ENCODE results near the gene C6orf120. TPM values are rescaled to one million over a fixed set of nuclear protein-coding genes. Genes with fewer than 3 reads are reported as not detected.
A peak's percentile ranks its signal among the peaks of the same experiment; 100 is the strongest.
"Not testable (repeated sequence)": the region's sequence is repeated elsewhere in the genome, so short reads cannot be mapped to it uniquely, and the experiment has no call there.

C6orf120 gene
- total and polyA plus RNA-seq, 2 donors (not counting 1 experiment from before 2014, with no cell fraction given), result 9.7 to 27.1 TPM

DNA sequence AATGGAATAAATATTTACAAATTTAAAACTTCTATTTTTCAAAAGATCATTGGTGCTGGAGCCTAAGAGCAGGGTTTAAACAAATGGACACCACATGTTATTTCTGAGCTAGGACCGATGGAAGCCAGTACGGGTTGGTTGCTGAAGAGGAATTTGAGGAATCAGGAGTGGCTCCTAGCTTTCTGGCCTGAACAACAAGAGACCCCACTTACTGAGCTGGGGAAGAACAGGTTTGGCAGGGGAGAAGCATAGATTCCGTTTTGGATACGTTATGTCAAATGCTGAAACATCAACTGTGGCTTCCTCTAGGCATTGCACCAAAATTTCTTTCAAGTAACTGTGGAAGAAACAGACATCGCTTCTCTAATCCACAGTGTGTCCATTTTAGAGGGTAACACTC is 6.8 kb upstream of the C6orf120 start:
- no peak for TF ChIP-seq EZH2 (IDR thresholded peaks at IDR 0.05; ENCODE audit: borderline replicate concordance, insufficient read depth, low read depth, low read length, poor library complexity, severe bottlenecking)
- TF ChIP-seq CTCF (IDR thresholded peaks at IDR 0.05), result no peak
- Histone ChIP-seq H3K9ac (ENCODE audit: low read length) (no peak overlapping the region), H4K20me1 (ENCODE audit: control insufficient read depth, insufficient read depth, low read length, poor library complexity, severe bottlenecking) (no peaks in the 10 kb centered on the region), H2AFZ (ENCODE audit: insufficient read depth, low read depth, low read length, poor library complexity, severe bottlenecking) (no peak overlapping the region), H3K9me3 (ENCODE audit: control extremely low read depth in 1 of 3, control insufficient read depth in 2 of 3, insufficient read depth in 1 of 3, low read length in 2 of 3) (peaks cover 0 to 35% (median 14%) of the 10 kb centered on the region in 3 donors), H3K4me2 (replicated peaks; ENCODE audit: low read depth, low read length, poor library complexity, severe bottlenecking) (no peak overlapping the region), H3K27ac (ENCODE audit: low read length in 2 of 2) (no peak overlapping the region), H3K79me2 (ENCODE audit: control insufficient read depth, insufficient read depth, low read length) (peaks cover 37% of the 10 kb centered on the region), H3K36me3 (replicated peaks in 1 of 2; ENCODE audit: control extremely low read depth in 1 of 2, control insufficient read depth in 1 of 2, extremely low read depth in 1 of 2, insufficient read depth in 2 of 2, low read length in 1 of 2) (peaks cover 3 to 4% of the 10 kb centered on the region in 2 experiments), H3K4me1 (ENCODE audit: control insufficient read depth in 2 of 2, insufficient read depth in 2 of 2, low read length in 2 of 2) (no peaks in the 10 kb centered on the region), H3K4me3 (ENCODE audit: control extremely low read depth in 1 of 5, extremely low read depth in 1 of 5, insufficient read depth in 1 of 5, low read depth in 2 of 5, low read length in 4 of 5) (no peak overlapping the region), H3K27me3 (replicated peaks in 1 of 4; ENCODE audit: control extremely low read depth in 1 of 4, control insufficient read depth in 3 of 4, insufficient read depth in 4 of 4, low read length in 3 of 4) (no peaks in the 10 kb centered on the region)
- 94% methylated on average over 4 of the region's 5 CpGs for WGBS (ENCODE audit: insufficient coverage)
- ChIA-PET CTCF (no interaction called here), POLR2A (no interaction called here)
- Mint-ChIP-seq H3K9me3 (ENCODE audit: insufficient read depth) (peaks cover 3% of the 10 kb centered on the region), H3K27ac (no peak overlapping the region), H3K4me3 (no peak overlapping the region), H3K27me3 (no peaks in the 10 kb centered on the region), H3K4me1 (peaks cover 9% of the 10 kb centered on the region)
- no peak for DNase-seq
- no peak for ATAC-seq (ENCODE audit: low read depth)
- intact Hi-C loops (cut with micrococcal nuclease), result no loop called here

GRCh38 chr6:169697115-169697514 is 4.8 kb upstream of the C6orf120 start:
- ATAC-seq (ENCODE audit: low read depth); intact Hi-C loops (cut with micrococcal nuclease); H4K20me1 ChIP-seq (ENCODE audit: control insufficient read depth, insufficient read depth, low read length, poor library complexity, severe bottlenecking); H3K27ac ChIP-seq (ENCODE audit: low read length in 2 of 2); H3K4me1 ChIP-seq (ENCODE audit: control insufficient read depth in 2 of 2, insufficient read depth in 2 of 2, low read length in 2 of 2); H3K4me3 ChIP-seq (ENCODE audit: control extremely low read depth in 1 of 5, extremely low read depth in 1 of 5, insufficient read depth in 1 of 5, low read depth in 2 of 5, low read length in 4 of 5); H3K27me3 Mint-ChIP-seq; POLR2A ChIA-PET; H3K4me2 ChIP-seq (replicated peaks; ENCODE audit: low read depth, low read length, poor library complexity, severe bottlenecking); H3K4me3 Mint-ChIP-seq; H2AFZ ChIP-seq (ENCODE audit: insufficient read depth, low read depth, low read length, poor library complexity, severe bottlenecking); H3K36me3 ChIP-seq (replicated peaks in 1 of 2; ENCODE audit: control extremely low read depth in 1 of 2, control insufficient read depth in 1 of 2, extremely low read depth in 1 of 2, insufficient read depth in 2 of 2, low read length in 1 of 2); H3K27me3 ChIP-seq (replicated peaks in 1 of 4; ENCODE audit: control extremely low read depth in 1 of 4, control insufficient read depth in 3 of 4, insufficient read depth in 4 of 4, low read length in 3 of 4); H3K9ac ChIP-seq (ENCODE audit: low read length); DNase-seq; H3K27ac Mint-ChIP-seq; H3K9me3 Mint-ChIP-seq (ENCODE audit: insufficient read depth): not testable (repeated sequence)
- H3K79me2 ChIP-seq (ENCODE audit: control insufficient read depth, insufficient read depth, low read length), result peaks cover 38% of the 10 kb centered on the region
- peaks cover 17% of the 10 kb centered on the region for H3K4me1 Mint-ChIP-seq
- TF ChIP-seq CTCF (IDR thresholded peaks at IDR 0.05), result peak; percentile 16
- 97% methylated on average over 8 of the region's 10 CpGs for WGBS (ENCODE audit: insufficient coverage)
- peaks cover 0 to 27% (median 13%) of the 10 kb centered on the region in 3 donors for H3K9me3 ChIP-seq (ENCODE audit: control extremely low read depth in 1 of 3, control insufficient read depth in 2 of 3, insufficient read depth in 1 of 3, low read length in 2 of 3)
- CTCF ChIA-PET, result interaction anchor here (1.0 kb wide), 1 partner anchor 34 kb away, joined by 3 read pairs; no protein-coding TSS in a partner anchor

Data from B cell (primary cell).